Nucleus accumbens (tissue), 56 donors: ENCODE measurements around the gene DCLK1.

Source experiments
- DNase-seq, 56 donors: peaks; one replicate each; lab custom pipeline; 2025; lab: John Stamatoyannopoulos, UW

DCLK1 gene

DNA sequence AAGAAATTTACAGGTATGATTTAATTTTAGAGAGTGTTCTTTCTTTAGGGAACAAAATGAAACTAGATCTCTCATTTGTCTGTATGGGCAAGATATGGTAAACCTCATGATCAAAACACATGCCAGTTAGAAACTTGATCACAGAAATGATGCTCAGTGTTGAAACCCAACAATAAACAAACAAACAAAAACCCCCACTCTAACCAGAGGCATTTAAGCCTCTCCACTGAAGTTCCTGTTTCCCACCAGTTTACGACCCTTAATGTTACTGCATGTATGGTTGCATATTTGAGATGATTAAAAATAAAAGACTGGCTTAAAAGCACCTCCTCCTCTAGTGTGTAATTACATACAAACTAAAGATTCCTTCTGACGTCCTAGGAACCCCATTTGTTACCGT is 361.4 kb downstream of the DCLK1 start:
- DNase-seq, result no peak

- no peak for DNase-seq
These were observed 362.6 kb downstream of the DCLK1 start for GRCh38 chr13:35768551-35768950.

GRCh38 chr13:35768073-35768472 is 363.1 kb downstream of the DCLK1 start:
- no peak for DNase-seq

- no peak for DNase-seq
These were observed 363.8 kb downstream of the DCLK1 start for GRCh38 chr13:35767256-35767976.

DNA sequence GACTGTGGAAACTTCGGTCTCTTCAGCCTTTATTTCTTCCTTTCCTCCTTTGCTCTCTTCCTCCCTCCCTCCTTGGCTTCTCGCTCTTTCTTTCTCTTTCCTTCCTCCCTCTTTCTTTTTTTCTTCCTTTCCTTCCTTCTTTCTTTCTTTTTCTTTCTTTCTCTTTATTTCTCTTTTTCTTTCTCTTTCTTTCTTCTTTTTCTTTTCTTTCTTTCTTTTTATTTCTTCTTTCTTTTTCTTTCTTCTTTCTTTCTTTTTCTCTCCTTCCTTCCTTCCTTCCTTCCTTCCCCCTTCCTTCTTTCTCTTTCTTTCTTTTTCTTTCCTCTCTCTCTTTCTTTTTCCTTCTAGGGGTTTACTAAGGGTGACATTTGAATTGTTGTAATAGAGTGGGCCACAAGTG is 364.5 kb downstream of the DCLK1 start:
- no peak for DNase-seq

DNA sequence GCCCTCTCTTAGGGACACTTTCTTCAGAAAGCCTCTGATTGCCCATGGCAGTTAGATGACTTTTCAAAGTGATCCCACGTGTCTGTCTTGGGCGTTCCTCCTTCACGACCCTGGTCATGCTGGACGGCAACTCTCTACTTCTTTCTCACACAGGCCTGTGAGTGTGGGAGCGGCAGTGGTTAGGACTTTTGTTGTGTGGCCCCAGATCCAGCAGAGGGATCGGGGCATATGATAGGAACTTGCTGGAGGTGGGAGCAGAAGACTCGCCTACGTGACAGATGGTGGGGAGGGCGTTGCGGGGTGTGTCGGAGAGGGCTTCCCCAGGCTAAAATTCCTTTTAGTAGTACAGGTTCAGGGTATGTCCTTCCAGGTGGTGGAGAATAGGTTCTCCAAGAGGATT is 365.2 kb downstream of the DCLK1 start:
- no peak for DNase-seq

DNA sequence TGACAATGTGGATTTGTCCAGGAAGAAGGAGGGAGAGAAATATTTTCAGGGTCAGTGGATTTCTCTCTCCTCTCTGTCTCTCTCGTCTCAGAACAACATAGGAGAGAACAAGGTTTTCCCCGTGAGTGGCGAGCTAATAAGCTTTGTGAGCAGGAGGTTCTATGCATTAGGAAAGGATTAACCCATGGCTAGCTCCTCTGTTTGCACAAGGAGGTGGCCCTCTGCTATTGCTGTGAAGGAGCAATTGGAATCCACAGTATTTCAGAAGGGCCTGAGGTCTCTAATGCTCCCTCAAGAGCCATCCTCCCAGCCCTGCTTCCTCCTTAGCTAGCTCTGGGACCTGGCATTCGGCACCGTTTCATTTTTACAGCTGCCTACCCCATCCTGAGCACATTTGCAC is 365.8 kb downstream of the DCLK1 start:
- no peak for DNase-seq

DNA sequence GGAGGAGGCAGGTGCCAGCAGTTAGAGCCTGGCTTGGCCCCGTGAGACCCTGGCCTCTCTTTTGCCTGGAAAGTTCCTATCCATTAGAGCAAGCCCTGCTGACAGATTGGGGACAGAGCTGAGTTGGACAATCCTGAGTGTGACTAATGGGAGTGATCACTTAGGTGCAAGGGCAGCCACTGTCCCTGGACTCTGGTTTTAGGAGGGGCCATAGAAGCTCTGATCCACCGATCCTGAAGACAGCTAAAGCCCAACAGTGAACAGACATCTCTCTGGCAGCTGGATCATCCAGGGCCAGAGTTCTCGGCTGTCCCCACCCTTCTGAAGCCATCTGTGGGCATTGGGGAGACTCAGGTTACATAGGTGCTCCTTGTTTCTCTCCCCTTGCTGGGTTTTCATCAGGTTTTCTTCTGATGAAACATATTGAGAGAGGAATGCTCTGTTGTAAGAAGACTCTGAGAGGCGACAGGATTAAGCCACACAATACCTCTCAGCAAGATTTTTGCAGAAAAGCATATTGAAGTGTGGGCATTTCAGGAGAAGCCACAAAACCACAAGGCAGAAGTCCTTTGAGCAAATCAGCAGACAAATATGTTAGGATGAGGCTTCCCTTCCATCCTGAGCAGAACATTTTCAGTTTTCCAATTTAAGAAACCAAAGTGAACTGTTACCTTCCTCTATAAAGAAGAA is 366.7 kb downstream of the DCLK1 start:
- DNase-seq, result no peak

GRCh38 chr13:35763782-35764123 is 367.4 kb downstream of the DCLK1 start:
- no peak for DNase-seq

DNA sequence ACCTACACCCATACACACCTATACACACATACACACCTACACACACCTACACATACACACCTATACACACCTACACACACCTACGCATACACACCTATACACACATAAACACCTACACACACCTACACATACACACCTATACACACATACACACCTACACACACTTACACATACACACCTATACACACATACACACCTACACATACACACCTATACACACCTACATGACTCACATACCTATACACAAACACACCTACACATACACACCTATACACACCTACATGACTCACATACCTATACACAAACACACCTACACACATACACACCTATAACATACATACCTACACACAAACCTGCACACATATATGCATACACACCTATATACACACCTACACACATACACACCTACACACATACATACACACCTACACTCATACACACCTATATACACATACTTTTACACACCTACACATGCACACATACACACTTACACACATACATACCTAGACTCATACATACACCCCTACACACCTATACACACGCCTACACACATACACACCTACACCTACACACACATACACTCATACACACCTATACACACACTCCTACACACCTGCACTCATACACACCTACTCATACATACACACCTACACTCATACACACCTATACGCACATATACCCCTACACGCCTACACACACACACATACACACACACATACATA is 368.0 kb downstream of the DCLK1 start:
- DNase-seq, result no peak

- DNase-seq, result no peak
These were observed 369.5 kb downstream of the DCLK1 start for GRCh38 chr13:35761440-35762252.

- DNase-seq, result no peak
These were observed 370.4 kb downstream of the DCLK1 start for GRCh38 chr13:35760735-35761281.

DNA sequence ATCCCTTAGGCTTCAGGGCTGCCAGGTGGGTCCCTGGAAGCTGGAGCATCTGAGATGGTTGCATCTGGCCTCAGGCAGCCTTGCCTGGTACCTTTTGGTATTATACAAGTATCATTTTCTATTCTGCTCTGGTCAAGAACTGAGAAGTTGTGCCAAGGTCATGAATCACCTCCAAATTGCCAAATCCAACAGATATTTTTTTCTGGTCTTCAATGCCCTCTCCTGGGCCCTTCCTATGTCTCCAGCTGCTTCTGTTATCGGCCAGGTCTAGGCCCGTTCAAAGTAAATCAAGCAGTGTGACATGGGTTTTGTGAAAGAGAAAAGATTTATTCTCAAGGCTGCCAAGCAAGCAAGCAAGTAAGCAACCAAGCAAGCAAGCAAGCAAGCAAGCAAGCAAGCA is 383.6 kb downstream of the DCLK1 start:
- DNase-seq, result no peak

- no peak for DNase-seq
These were observed 386.5 kb downstream of the DCLK1 start for GRCh38 chr13:35744566-35745178.

GRCh38 chr13:35744144-35744543 is 387.0 kb downstream of the DCLK1 start:
- DNase-seq, result no peak

GRCh38 chr13:35743165-35743564 is 388.0 kb downstream of the DCLK1 start:
- DNase-seq, result no peak

DNA sequence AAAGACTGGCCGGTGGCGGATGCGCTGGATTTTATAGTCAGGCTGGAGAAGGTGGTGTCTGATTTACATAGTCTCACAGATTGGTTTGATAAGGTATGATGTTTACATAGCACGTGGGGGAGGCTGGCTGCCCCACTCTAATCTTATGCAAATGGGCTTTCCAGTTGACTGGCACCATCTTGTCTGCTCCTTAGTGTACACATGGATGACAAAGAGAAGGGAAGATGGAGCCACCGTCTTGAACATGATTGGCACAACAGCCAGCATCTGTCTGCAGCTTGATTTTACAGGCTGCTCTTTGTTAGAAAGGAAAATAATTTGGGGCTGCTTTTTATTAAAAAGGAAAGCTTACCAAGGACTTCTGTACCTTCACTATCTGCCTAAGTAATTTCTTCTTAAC is 389.5 kb downstream of the DCLK1 start:
- DNase-seq, result no peak

- no peak for DNase-seq
These were observed 394.3 kb downstream of the DCLK1 start for GRCh38 chr13:35736876-35737275.

DNA sequence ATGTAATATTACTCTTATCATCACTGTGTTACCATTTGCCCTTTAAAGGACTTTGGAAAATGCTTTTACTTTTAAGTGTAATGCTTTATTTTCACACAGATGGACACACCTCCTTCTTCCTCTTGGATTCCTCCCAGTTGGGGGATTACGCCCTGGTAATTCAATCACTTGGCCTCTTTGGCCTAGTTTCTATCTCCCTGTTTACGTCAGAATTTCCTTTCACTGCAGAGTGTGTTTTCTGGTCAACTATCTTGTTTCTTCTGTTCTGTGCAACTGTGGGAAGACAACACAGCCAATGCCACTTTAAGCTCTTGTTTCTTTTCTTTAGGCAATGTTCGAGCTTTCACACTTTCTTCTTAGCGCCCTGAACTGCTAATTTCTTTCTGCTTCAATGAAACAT is 397.4 kb downstream of the DCLK1 start:
- no peak for DNase-seq

DNA sequence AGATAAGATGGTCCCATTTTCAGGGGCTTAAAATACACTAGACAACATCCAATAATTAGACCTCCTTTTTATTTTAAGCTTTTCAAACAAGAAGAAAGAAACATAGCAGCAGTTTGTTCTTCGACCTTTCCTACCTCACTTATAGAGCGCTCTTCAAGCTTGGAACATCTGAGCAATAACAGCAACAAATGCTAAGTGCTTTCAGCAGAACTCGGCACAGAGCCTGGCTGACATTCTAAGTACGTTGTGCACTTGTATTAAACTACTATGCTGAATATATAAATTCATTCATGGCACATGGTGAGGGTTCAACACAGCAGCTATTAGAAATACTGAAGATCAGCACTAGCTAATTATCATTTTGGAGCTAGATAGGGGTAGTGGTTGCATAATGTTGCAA is 398.6 kb downstream of the DCLK1 start:
- DNase-seq, result no peak
